Adrenal gland (tissue), 5 donors: ENCODE measurements around the gene SEMA3E.

Experiments used
- POLR2A ChIP-seq, 2 donors: fragments of 450-650 bp; IDR thresholded peaks; one replicate each; pipeline ENCODE4 v1.6.1; 2017; ENCODE audit warnings: antibody characterized with exemption in 2 of 2, mild to moderate bottlenecking in 2 of 2, moderate library complexity in 1 of 2
- TF ChIP-seq, protein P1 (sequence below), 6 experiments: fragments of 450-650 bp in 4 of 6; fragments of 200-600 bp in 2 of 6; sonication (generic) in 1 of 6; IDR thresholded peaks; 1 replicate in 5 of 6; 2 replicates in 1 of 6; pipeline versions ENCODE4 v1.5.1 to v1.8.0; 2016 to 2021; ENCODE audit warnings: antibody characterized with exemption in 6 of 6, mild to moderate bottlenecking in 2 of 6, moderate library complexity in 1 of 6
- donor health status: DM: no; HTN: no; CAD: no.

DNA sequence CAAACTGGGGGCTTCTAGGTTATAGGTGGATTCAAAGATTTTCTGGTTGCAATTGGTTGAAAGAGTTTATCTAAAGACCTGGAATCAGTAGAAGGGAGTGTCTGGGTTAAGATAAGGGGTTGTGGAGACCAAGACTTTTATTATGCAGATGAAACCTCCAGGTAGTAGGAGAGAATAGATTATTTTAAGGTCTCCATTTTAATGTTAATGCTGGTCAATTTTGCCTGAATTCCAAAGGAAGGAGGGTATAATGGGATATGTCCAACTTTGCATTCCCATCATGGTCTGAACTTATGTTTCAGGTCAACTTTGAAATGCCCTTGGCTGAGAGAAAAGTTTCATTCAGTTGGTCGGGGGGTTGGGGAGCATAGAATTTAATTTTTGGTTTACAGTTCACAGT, 44.3 kb upstream of the SEMA3E start:
- no peak for TF ChIP-seq POLR2A (IDR thresholded peaks at IDR 0.05)
- TF ChIP-seq, protein P1, sequence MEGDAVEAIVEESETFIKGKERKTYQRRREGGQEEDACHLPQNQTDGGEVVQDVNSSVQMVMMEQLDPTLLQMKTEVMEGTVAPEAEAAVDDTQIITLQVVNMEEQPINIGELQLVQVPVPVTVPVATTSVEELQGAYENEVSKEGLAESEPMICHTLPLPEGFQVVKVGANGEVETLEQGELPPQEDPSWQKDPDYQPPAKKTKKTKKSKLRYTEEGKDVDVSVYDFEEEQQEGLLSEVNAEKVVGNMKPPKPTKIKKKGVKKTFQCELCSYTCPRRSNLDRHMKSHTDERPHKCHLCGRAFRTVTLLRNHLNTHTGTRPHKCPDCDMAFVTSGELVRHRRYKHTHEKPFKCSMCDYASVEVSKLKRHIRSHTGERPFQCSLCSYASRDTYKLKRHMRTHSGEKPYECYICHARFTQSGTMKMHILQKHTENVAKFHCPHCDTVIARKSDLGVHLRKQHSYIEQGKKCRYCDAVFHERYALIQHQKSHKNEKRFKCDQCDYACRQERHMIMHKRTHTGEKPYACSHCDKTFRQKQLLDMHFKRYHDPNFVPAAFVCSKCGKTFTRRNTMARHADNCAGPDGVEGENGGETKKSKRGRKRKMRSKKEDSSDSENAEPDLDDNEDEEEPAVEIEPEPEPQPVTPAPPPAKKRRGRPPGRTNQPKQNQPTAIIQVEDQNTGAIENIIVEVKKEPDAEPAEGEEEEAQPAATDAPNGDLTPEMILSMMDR (IDR thresholded peaks at IDR 0.05): no peak
